GM21447 (cell line): ENCODE data around the gene TXNDC17.
"Not testable (repeated sequence)": the region's sequence is repeated elsewhere in the genome, so short reads cannot be mapped to it uniquely, and the experiment has no call there.

Source experiments
- ATAC-seq: cut with Tn5 transposase; IDR thresholded peaks from one replicate; pipeline ENCODE4 v1.9.1; 2021; ENCODE audit not compliant: unreplicated experiment

The TXNDC17 gene

GRCh38 chr17:6636616-6637457 lies 4.0 kb upstream of the TXNDC17 start:
- ATAC-seq = no peak

GRCh38 chr17:6637458-6637840 lies 3.4 kb upstream of the TXNDC17 start:
- no peak for ATAC-seq

GRCh38 chr17:6638046-6638908 lies 2.6 kb upstream of the TXNDC17 start:
- ATAC-seq = no peak

- ATAC-seq = no peak
Observed at GRCh38 chr17:6639014-6639585, 1.8 kb upstream of the TXNDC17 start.

GRCh38 chr17:6639586-6640535 lies 999 bp upstream of the TXNDC17 start:
- no peak for ATAC-seq

GRCh38 chr17:6641247-6641863 lies 495 bp downstream of the TXNDC17 start:
- peak; percentile 18 for ATAC-seq

- no peak for ATAC-seq
Observed at GRCh38 chr17:6642592-6642991, 1.7 kb downstream of the TXNDC17 start.

GRCh38 chr17:6643451-6644125 lies 2.7 kb downstream of the TXNDC17 start:
- ATAC-seq = no peak

GRCh38 chr17:6648181-6648580 lies 7.3 kb downstream of the TXNDC17 start:
- ATAC-seq = no peak

- peak; percentile 90 for ATAC-seq
Observed at GRCh38 chr17:6651354-6651918, 10.6 kb downstream of the TXNDC17 start, which contains the start of the genes C17orf100 and MED31. TSS of gene C17orf100 (plus strand) at chr17:6651762. CDS start at chr17:6651914, 152 bp downstream. TSS of gene MED31 (minus strand) at chr17:6651605. CDS start at chr17:6651528, 77 bp downstream.

- ATAC-seq = peak; percentile 6
Observed at GRCh38 chr17:6651919-6652452, 11.1 kb downstream of the TXNDC17 start.

- ATAC-seq = no peak
Observed at GRCh38 chr17:6654841-6655731, 14.2 kb downstream of the TXNDC17 start.

- not testable (repeated sequence) for ATAC-seq
Observed at GRCh38 chr17:6655732-6656361, 15.0 kb downstream of the TXNDC17 start.

GRCh38 chr17:6656797-6657632 lies 16.2 kb downstream of the TXNDC17 start:
- ATAC-seq = peak; percentile 41

- ATAC-seq = no peak
Observed at GRCh38 chr17:6657633-6658287, 16.9 kb downstream of the TXNDC17 start.

- not testable (repeated sequence) for ATAC-seq
Observed at GRCh38 chr17:6658411-6658810, 17.6 kb downstream of the TXNDC17 start.
